Adrenal gland (tissue), 5 donors: Measurements from ENCODE around the gene CSPG4.
"Not testable (repeated sequence)": the region's sequence is repeated elsewhere in the genome, so short reads cannot be mapped to it uniquely, and the experiment has no call there.

Experiments used
- POLR2A ChIP-seq, 2 donors: fragments of 450-650 bp; IDR thresholded peaks; one replicate each; pipeline ENCODE4 v1.6.1; 2017; ENCODE audit warnings: antibody characterized with exemption in 2 of 2, mild to moderate bottlenecking in 2 of 2, moderate library complexity in 1 of 2
- TF ChIP-seq, protein P1 (sequence below), 6 experiments: fragments of 450-650 bp in 4 of 6; fragments of 200-600 bp in 2 of 6; sonication (generic) in 1 of 6; IDR thresholded peaks; 1 replicate in 5 of 6; 2 replicates in 1 of 6; pipeline versions ENCODE4 v1.5.1 to v1.8.0; 2016 to 2021; ENCODE audit warnings: antibody characterized with exemption in 6 of 6, mild to moderate bottlenecking in 2 of 6, moderate library complexity in 1 of 6
- donor health status: DM: no; HTN: no; CAD: no.

DNA sequence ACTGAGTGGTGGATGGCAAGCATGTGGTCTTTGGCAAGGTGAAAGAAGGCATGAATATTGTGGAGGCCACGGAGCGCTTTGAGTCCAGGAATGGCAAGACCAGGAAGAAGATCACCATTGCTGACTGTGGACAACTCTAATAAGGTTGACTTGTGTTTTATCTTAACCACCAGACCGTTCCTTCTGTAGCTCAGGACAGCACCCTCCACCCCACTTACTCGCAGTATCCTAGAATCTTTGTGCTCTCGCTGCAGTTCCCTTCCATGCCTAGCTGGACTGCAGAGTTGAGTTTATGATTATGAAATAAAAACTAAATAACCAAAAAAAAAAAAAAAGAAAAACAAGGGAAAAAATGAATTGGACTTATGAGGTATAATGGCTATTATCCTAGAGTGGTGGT is 34.5 kb upstream of the CSPG4 start:
- TF ChIP-seq, protein P1, sequence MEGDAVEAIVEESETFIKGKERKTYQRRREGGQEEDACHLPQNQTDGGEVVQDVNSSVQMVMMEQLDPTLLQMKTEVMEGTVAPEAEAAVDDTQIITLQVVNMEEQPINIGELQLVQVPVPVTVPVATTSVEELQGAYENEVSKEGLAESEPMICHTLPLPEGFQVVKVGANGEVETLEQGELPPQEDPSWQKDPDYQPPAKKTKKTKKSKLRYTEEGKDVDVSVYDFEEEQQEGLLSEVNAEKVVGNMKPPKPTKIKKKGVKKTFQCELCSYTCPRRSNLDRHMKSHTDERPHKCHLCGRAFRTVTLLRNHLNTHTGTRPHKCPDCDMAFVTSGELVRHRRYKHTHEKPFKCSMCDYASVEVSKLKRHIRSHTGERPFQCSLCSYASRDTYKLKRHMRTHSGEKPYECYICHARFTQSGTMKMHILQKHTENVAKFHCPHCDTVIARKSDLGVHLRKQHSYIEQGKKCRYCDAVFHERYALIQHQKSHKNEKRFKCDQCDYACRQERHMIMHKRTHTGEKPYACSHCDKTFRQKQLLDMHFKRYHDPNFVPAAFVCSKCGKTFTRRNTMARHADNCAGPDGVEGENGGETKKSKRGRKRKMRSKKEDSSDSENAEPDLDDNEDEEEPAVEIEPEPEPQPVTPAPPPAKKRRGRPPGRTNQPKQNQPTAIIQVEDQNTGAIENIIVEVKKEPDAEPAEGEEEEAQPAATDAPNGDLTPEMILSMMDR (IDR thresholded peaks at IDR 0.05), result not testable (repeated sequence)
- not testable (repeated sequence) for TF ChIP-seq POLR2A (IDR thresholded peaks at IDR 0.05)
